Liver (tissue), 9 donors: Measurements from ENCODE around the gene EEF1G. TPM values are rescaled to one million over a fixed set of nuclear protein-coding genes. Genes with fewer than 3 reads are reported as not detected.
"Not testable (repeated sequence)": the region's sequence is repeated elsewhere in the genome, so short reads cannot be mapped to it uniquely, and the experiment has no call there.

Source experiments
- DNase-seq: peaks from one replicate; pipeline ENCODE4 v3.0.0-alpha.2; 2017; ENCODE audit warnings: low spot score
- H3K27ac ChIP-seq, 2 donors: one replicate each; pipeline ENCODE4 v1.7.0; 2013; ENCODE audit warnings: inconsistent platforms in 2 of 2, low read length in 2 of 2, control low read depth in 1 of 2, low read depth in 1 of 2, mild to moderate bottlenecking in 1 of 2
- H3K27me3 ChIP-seq, 4 donors: one replicate each; pipeline versions ENCODE4 v1.6.1 to v1.7.0; 2013; ENCODE audit warnings: low read length in 3 of 4, inconsistent platforms in 1 of 4, mild to moderate bottlenecking in 1 of 4, moderate library complexity in 1 of 4; ENCODE audit not compliant: control insufficient read depth in 4 of 4, insufficient read depth in 4 of 4
- H3K36me3 ChIP-seq, 4 donors: one replicate each; pipeline versions ENCODE4 v1.6.1 to v1.7.0; 2013; ENCODE audit warnings: low read length in 3 of 4, mild to moderate bottlenecking in 3 of 4, low read depth in 1 of 4, moderate library complexity in 1 of 4; ENCODE audit not compliant: control insufficient read depth in 4 of 4, insufficient read depth in 3 of 4
- H3K4me1 ChIP-seq, 4 donors: one replicate each; pipeline versions ENCODE4 v1.6.1 to v1.7.0; 2013; ENCODE audit warnings: low read length in 3 of 4, mild to moderate bottlenecking in 3 of 4, moderate library complexity in 1 of 4; ENCODE audit not compliant: control insufficient read depth in 4 of 4, insufficient read depth in 4 of 4
- H3K4me3 ChIP-seq, 3 donors: one replicate each; pipeline versions ENCODE4 v1.6.1 to v1.7.0; 2013; ENCODE audit warnings: low read length in 3 of 3, control low read depth in 1 of 3, low read depth in 1 of 3, mild to moderate bottlenecking in 1 of 3
- H3K9ac ChIP-seq, 2 donors: one replicate each; pipeline ENCODE4 v1.7.0; 2013; ENCODE audit warnings: low read length in 2 of 2, mild to moderate bottlenecking in 2 of 2, moderate library complexity in 2 of 2, control low read depth in 1 of 2, low read depth in 1 of 2
- H3K9me3 ChIP-seq, 4 donors: one replicate each; pipeline versions ENCODE4 v1.6.1 to v1.7.0; 2013; ENCODE audit warnings: low read length in 3 of 4; ENCODE audit not compliant: control insufficient read depth in 4 of 4
- ATF3 ChIP-seq: IDR thresholded peaks from 2 replicates; pipeline ENCODE4 v1.6.1; 2016; ENCODE audit warnings: antibody characterized with exemption
- FOXA2 ChIP-seq: IDR thresholded peaks from 2 replicates; pipeline ENCODE4 v1.6.1; 2016; ENCODE audit warnings: antibody characterized with exemption
- HNF4A ChIP-seq, 2 donors: conservative IDR thresholded peaks; 2 replicates each; pipeline ENCODE4 v1.6.1; 2016; ENCODE audit warnings: antibody characterized with exemption in 2 of 2, mild to moderate bottlenecking in 2 of 2
- HNF4G ChIP-seq: IDR thresholded peaks from 2 replicates; pipeline ENCODE4 v1.6.1; 2016; ENCODE audit warnings: antibody characterized with exemption
- JUND ChIP-seq, 2 donors: IDR thresholded peaks; 2 replicates each; pipeline ENCODE4 v1.6.1; 2016; ENCODE audit warnings: antibody characterized with exemption in 2 of 2
- NR2F2 ChIP-seq: IDR thresholded peaks from 2 replicates; pipeline ENCODE4 v1.6.1; 2016; ENCODE audit warnings: antibody characterized with exemption
- RAD21 ChIP-seq, 2 donors: IDR thresholded peaks; 2 replicates each; pipeline ENCODE4 v1.6.1; 2016; ENCODE audit warnings: antibody characterized with exemption in 2 of 2, mild to moderate bottlenecking in 2 of 2
- REST ChIP-seq: IDR thresholded peaks from 2 replicates; pipeline ENCODE4 v1.6.1; 2016; ENCODE audit warnings: antibody characterized with exemption, mild to moderate bottlenecking
- RXRA ChIP-seq, 2 donors: IDR thresholded peaks; 2 replicates each; pipeline ENCODE4 v1.6.1; 2017 to 2018; ENCODE audit warnings: antibody characterized with exemption in 2 of 2, mild to moderate bottlenecking in 1 of 2
- TAF1 ChIP-seq: conservative IDR thresholded peaks from 2 replicates; pipeline ENCODE4 v1.6.1; 2016; ENCODE audit warnings: antibody characterized with exemption, mild to moderate bottlenecking
- YY1 ChIP-seq: IDR thresholded peaks from 2 replicates; pipeline ENCODE4 v1.6.1; 2016; ENCODE audit warnings: antibody characterized with exemption, mild to moderate bottlenecking
- ZBTB33 ChIP-seq: IDR thresholded peaks from 2 replicates; pipeline ENCODE4 v1.6.1; 2016; ENCODE audit warnings: antibody characterized with exemption
- WGBS: extraction: QIAGEN DNeasy Blood & Tissue Kit; methylation state at CpG from one replicate; pipeline ENCODE4 v1.1.7; 2013; 5-methylcytosine and 5-hydroxymethylcytosine counted together
- polyA plus RNA-seq, 2 donors: library from polyadenylated mRNA; stranded (reverse) in 1 of 2; unstranded in 1 of 2; fragments of 200-250 nt in 1 of 2; fragments of >200 nt in 1 of 2; fragmentation: Nextera tagmentation in 1 of 2; extraction: Ambion mirVana in 1 of 2; gene quantifications; one replicate each; pipeline versions ENCODE4 v1.2.1 to v1.2.3, GENCODE V29; 2013 to 2015
- total RNA-seq, 2 donors: library from RNA; depleted of rRNA; stranded (reverse); fragments of >200 nt; gene quantifications; one replicate each; pipeline ENCODE4 v1.2.3, GENCODE V29; 2014
- TF ChIP-seq, protein P1 (sequence below): fragments of 150-350 bp; IDR thresholded peaks from 2 replicates; pipeline ENCODE4 v1.5.1; 2017; ENCODE audit warnings: improper control_type of control experiment, low read depth, low read length; ENCODE audit not compliant: missing input control
- TF ChIP-seq, protein P2 (sequence below): IDR thresholded peaks from 2 replicates; pipeline ENCODE4 v1.6.1; 2016; ENCODE audit warnings: antibody characterized with exemption
- donor health status: healthy.
- donor health status: healthy.
- donor health status: healthy.
- donor health status: healthy.
- donor health status: healthy.

Gene EEF1G
- total and polyA plus RNA-seq, 4 donors: 251 to 640 (median 469) TPM

- no peaks in the 10 kb centered on the region for H3K27me3 ChIP-seq
- peaks cover under 1 to 31% (median 22%) of the 10 kb centered on the region in 4 donors for H3K4me1 ChIP-seq
- H3K27ac ChIP-seq: peak overlapping the region; percentile 19 to 46
- 25% methylated on average over 2 of the region's 2 CpGs for WGBS
- H3K4me3 ChIP-seq: no peak overlapping the region
- TF ChIP-seq RAD21 (IDR thresholded peaks at IDR 0.05) (peak; percentile 91 to 94), HNF4G (no peak), NR2F2 (peak; percentile 45), JUND (IDR thresholded peaks at IDR 0.05) (peak in 1 of 2 donors; percentile 40), TAF1 (no peak), YY1 (peak; percentile 16), HNF4A (conservative IDR thresholded peaks at IDR 0.05) (peak in 1 of 2 donors; percentile 22), RXRA (IDR thresholded peaks at IDR 0.05) (peak; percentile 14 to 22), ZBTB33 (no peak), ATF3 (peak; percentile 23), REST (no peak), FOXA2 (peak; percentile 11)
- TF ChIP-seq, protein P1, sequence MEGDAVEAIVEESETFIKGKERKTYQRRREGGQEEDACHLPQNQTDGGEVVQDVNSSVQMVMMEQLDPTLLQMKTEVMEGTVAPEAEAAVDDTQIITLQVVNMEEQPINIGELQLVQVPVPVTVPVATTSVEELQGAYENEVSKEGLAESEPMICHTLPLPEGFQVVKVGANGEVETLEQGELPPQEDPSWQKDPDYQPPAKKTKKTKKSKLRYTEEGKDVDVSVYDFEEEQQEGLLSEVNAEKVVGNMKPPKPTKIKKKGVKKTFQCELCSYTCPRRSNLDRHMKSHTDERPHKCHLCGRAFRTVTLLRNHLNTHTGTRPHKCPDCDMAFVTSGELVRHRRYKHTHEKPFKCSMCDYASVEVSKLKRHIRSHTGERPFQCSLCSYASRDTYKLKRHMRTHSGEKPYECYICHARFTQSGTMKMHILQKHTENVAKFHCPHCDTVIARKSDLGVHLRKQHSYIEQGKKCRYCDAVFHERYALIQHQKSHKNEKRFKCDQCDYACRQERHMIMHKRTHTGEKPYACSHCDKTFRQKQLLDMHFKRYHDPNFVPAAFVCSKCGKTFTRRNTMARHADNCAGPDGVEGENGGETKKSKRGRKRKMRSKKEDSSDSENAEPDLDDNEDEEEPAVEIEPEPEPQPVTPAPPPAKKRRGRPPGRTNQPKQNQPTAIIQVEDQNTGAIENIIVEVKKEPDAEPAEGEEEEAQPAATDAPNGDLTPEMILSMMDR: peak; percentile 76
- TF ChIP-seq, protein P2, sequence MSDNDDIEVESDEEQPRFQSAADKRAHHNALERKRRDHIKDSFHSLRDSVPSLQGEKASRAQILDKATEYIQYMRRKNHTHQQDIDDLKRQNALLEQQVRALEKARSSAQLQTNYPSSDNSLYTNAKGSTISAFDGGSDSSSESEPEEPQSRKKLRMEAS: peak; percentile 7
- peak overlapping the region in 1 of 2 donors; percentile 19 for H3K9ac ChIP-seq
- H3K9me3 ChIP-seq: no peaks in the 10 kb centered on the region
- DNase-seq: peak; percentile 72
- peaks cover 13 to 33% (median 24%) of the 10 kb centered on the region in 4 donors for H3K36me3 ChIP-seq
Measured at GRCh38 chr11:62560566-62561103, 13.1 kb downstream of the EEF1G start.

DNA sequence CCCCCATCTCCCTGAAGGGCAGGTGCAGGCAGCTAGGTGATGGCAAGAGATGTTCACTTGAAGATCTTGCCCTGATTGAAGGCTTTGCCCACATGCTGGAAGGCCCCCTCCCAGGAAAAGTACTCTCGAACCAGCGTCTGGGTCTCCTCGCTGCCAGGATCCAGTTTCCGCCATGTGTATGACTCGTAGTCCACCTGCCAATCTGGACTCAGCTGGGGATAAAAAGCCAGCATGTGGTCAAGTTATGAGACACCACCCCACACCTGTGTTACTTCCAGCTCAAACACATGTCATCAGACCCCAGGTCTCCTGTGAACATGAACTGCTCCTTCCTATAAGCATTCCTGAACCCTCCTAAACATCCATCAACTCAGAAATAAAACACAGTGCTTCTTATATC lies 14.1 kb downstream of the EEF1G start:
- Histone ChIP-seq H3K4me1 (peaks cover 0 to 34% (median 21%) of the 10 kb centered on the region in 4 donors), H3K36me3 (peaks cover 11 to 31% (median 24%) of the 10 kb centered on the region in 4 donors)
- not testable (repeated sequence) for H3K9ac ChIP-seq, DNase-seq, H3K27me3 ChIP-seq, H3K9me3 ChIP-seq, H3K4me3 ChIP-seq, H3K27ac ChIP-seq
- 90% methylated on average over 5 of the region's 5 CpGs for WGBS
